Spleen (tissue), 11 donors: ENCODE data around the gene MSH3. TPM values are rescaled to one million over a fixed set of nuclear protein-coding genes. Genes with fewer than 3 reads are reported as not detected.

Experiments
- DNase-seq: peaks from one replicate; pipeline ENCODE4 v3.0.0-alpha.2; 2020
- H3K27ac ChIP-seq, 8 donors: fragments of 200-600 bp; sonication (generic) in 7 of 8; 1 replicate in 4 of 8; 2 replicates in 4 of 8; pipeline versions ENCODE4 v1.5.0 to v1.8.0; 2016 to 2021; ENCODE audit warnings: inconsistent platforms in 4 of 8, mild to moderate bottlenecking in 4 of 8, moderate library complexity in 1 of 8
- H3K27me3 ChIP-seq, 7 donors: fragments of 200-600 bp; sonication (generic) in 6 of 7; replicated peaks in 1 of 7; 1 replicate in 4 of 7; 2 replicates in 3 of 7; pipeline versions ENCODE4 v1.5.0 to v1.8.0; 2016 to 2021; ENCODE audit warnings: inconsistent platforms in 3 of 7, mild to moderate bottlenecking in 1 of 7
- H3K36me3 ChIP-seq, 6 donors: fragments of 200-600 bp; sonication (generic) in 5 of 6; 1 replicate in 4 of 6; 2 replicates in 2 of 6; pipeline versions ENCODE4 v1.5.0 to v1.8.0; 2016 to 2021; ENCODE audit warnings: inconsistent platforms in 2 of 6
- H3K4me1 ChIP-seq, 6 donors: fragments of 200-600 bp; sonication (generic) in 5 of 6; 1 replicate in 3 of 6; 2 replicates in 3 of 6; pipeline versions ENCODE4 v1.5.0 to v1.8.0; 2016 to 2021; ENCODE audit warnings: inconsistent platforms in 3 of 6
- H3K4me3 ChIP-seq, 8 donors: fragments of 200-600 bp; sonication (generic) in 7 of 8; 1 replicate in 4 of 8; 2 replicates in 4 of 8; pipeline versions ENCODE4 v1.5.0 to v1.8.0; 2016 to 2021; ENCODE audit warnings: inconsistent platforms in 4 of 8, mild to moderate bottlenecking in 4 of 8, moderate library complexity in 2 of 8
- H3K9me3 ChIP-seq, 8 donors: fragments of 200-600 bp; sonication (generic) in 7 of 8; 1 replicate in 4 of 8; 2 replicates in 4 of 8; pipeline versions ENCODE4 v1.5.0 to v1.8.0; 2016 to 2021; ENCODE audit warnings: inconsistent platforms in 4 of 8
- CTCF ChIP-seq, 11 experiments: fragments of 200-600 bp in 7 of 11; fragments of 450-650 bp in 4 of 11; sonication (generic) in 4 of 11; IDR thresholded peaks in 8 of 11; conservative IDR thresholded peaks in 3 of 11; 1 replicate in 7 of 11; 2 replicates in 4 of 11; pipeline versions ENCODE4 v1.4.0 to v1.8.0; 2016 to 2021; ENCODE audit warnings: antibody characterized with exemption in 11 of 11, inconsistent platforms in 4 of 11, mild to moderate bottlenecking in 1 of 11
- POLR2A ChIP-seq, 3 donors: fragments of 450-650 bp; IDR thresholded peaks; one replicate each; pipeline ENCODE4 v1.5.1; 2017; ENCODE audit warnings: antibody characterized with exemption in 3 of 3, mild to moderate bottlenecking in 1 of 3
- POLR2AphosphoS5 ChIP-seq, 3 donors: sonication (generic); formaldehyde crosslinking; IDR thresholded peaks; one replicate each; pipeline ENCODE4 v1.5.1; 2017; ENCODE audit warnings: antibody characterized with exemption in 3 of 3
- WGBS, 5 donors: extraction: QIAGEN DNeasy Blood & Tissue Kit in 3 of 5; methylation state at CpG; one replicate each; pipeline versions ENCODE4 v1.1.5 to v1.1.7; 2013 to 2018; 5-methylcytosine and 5-hydroxymethylcytosine counted together
- intact Hi-C: fragments of 100-400 bp; cut with DNase I; formaldehyde crosslinking; loops from one replicate; pipeline ENCODE4 v1.15.0; 2023; ENCODE audit warnings: low total_unique reads
- polyA plus RNA-seq, 3 donors: library from polyadenylated mRNA; stranded (reverse); fragments of 200-250 nt; gene quantifications; one replicate each; pipeline ENCODE4 v1.2.1, GENCODE V29; 2013
- total RNA-seq, 7 donors: library from RNA; depleted of rRNA in 3 of 7; stranded (reverse); fragments of >200 nt in 3 of 7; fragmentation: NEBNext Ultra II Directional in 4 of 7; extraction: Animal tissue kit (Norgen Biotek cat#: 25700) in 4 of 7; gene quantifications; one replicate each; pipeline versions ENCODE4 v1.1.0 to v1.2.1, GENCODE V29; 2016 to 2021
- donor health status: healthy with polysubstance abuse.
- donor health status: DM: no; HTN: no; CAD: no; lungs with moderate emphysema.
- donor health status: DM: no; HTN: no; CAD: no.
- donor health status: Bipolar disorder and iron deficiency.
- donor health status: healthy.
- donor health status: DM: no; HTN: no; CAD: no.
- donor health status: DM: yes; HTN: yes; CAD: no.

The MSH3 gene
- total and polyA plus RNA-seq, 10 donors: 2.3 to 17.0 (median 14.6) TPM

DNA sequence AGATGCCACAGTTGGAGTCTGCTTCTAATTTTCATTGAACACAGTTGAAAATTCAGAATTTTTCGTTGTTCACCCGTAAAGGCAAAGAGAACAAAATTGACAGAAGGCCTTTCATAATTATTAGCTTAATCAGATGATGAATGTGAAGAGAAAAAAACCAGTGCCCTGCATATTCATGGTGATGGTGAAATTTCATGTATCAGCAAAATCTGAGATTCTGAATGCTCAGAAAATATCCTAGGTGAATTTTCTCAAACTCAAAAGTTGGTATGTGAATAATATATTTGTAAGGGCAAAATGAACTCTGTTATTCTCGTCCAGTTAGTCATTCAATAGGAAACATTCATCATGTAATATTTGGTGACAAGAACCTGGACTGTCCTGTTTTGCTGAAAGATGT, 136.2 kb downstream of the MSH3 start:
- no peaks in the 10 kb centered on the region for H3K4me1 ChIP-seq
- H3K4me3 ChIP-seq: no peak overlapping the region
- no peaks in the 10 kb centered on the region for H3K9me3 ChIP-seq
- DNase-seq: no peak
- intact Hi-C loops: no loop called here
- H3K27me3 ChIP-seq: no peaks in the 10 kb centered on the region
- 92 to 97% (median 94%) methylated on average over 3 of the region's 3 CpGs for WGBS, 5 donors
- no peak overlapping the region for H3K27ac ChIP-seq
- no peak for TF ChIP-seq POLR2A (IDR thresholded peaks at IDR 0.05)
- no peak for TF ChIP-seq POLR2AphosphoS5 (IDR thresholded peaks at IDR 0.05)
- no peak for TF ChIP-seq CTCF (IDR thresholded peaks at IDR 0.05 in 8 of 11, conservative IDR thresholded peaks at IDR 0.05 in 3 of 11)
- peaks cover 0 to 88% (median 38%) of the 10 kb centered on the region in 6 donors for H3K36me3 ChIP-seq

DNA sequence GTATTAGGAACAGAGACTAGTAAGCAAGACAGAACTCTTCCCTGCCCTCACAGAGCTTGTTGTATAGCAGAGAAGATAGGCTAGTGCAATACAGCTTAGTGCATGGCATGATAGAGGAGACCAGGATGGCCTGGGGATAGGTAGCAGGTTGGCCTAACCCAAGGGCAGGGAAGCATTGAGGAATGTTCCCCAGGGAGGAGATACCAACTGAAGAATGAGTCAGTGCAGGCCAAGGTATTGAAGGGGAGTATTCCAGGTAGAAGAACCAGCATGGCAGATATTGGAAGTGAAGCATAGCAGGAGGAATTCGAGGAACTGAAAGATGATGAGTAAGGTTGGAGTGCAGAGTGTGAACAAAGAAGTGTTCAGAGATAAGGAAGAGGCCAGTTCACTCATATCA, 138.9 kb downstream of the MSH3 start:
- Histone ChIP-seq H3K36me3 (peaks cover 0 to 100% (median 37%) of the 10 kb centered on the region in 6 donors), H3K27ac (no peak overlapping the region), H3K4me1 (no peaks in the 10 kb centered on the region), H3K27me3 (no peaks in the 10 kb centered on the region), H3K9me3 (no peaks in the 10 kb centered on the region), H3K4me3 (no peak overlapping the region)
- WGBS, 5 donors: 82 to 97% (median 92%) methylated on average over 1 of the region's 1 CpG
- DNase-seq: no peak
- intact Hi-C loops: no loop called here
- TF ChIP-seq CTCF (IDR thresholded peaks at IDR 0.05 in 8 of 11, conservative IDR thresholded peaks at IDR 0.05 in 3 of 11) (no peak), POLR2A (IDR thresholded peaks at IDR 0.05) (no peak), POLR2AphosphoS5 (IDR thresholded peaks at IDR 0.05) (no peak)

DNA sequence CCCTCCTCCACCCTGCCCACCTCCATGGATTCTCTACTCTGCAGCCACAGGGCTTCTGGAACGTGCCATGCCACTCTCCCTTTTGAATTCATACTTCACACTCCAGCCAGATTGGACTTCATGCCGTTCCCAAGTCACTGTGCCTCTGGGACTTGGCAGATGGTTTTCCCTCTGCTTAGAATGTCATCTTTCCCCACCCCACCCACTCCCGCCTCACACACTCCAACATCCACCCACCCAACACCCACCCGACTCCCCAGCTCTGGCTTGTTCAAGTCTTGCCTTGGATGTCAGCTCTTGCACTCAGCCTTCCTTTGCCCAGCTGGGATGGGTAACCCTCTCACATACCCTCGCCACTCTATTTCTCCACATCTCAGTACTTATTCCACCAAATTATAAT, 142.4 kb downstream of the MSH3 start:
- intact Hi-C loops: no loop called here
- Histone ChIP-seq H3K27me3 (no peaks in the 10 kb centered on the region), H3K9me3 (no peaks in the 10 kb centered on the region), H3K27ac (no peak overlapping the region), H3K4me1 (no peaks in the 10 kb centered on the region), H3K36me3 (peaks cover 0 to 97% (median 33%) of the 10 kb centered on the region in 6 donors), H3K4me3 (no peak overlapping the region)
- no peak for TF ChIP-seq POLR2A (IDR thresholded peaks at IDR 0.05)
- no peak for TF ChIP-seq POLR2AphosphoS5 (IDR thresholded peaks at IDR 0.05)
- no peak for TF ChIP-seq CTCF (IDR thresholded peaks at IDR 0.05 in 8 of 11, conservative IDR thresholded peaks at IDR 0.05 in 3 of 11)
- WGBS, 5 donors: 95 to 100% (median 97%) methylated on average over 5 of the region's 5 CpGs
- DNase-seq: no peak

DNA sequence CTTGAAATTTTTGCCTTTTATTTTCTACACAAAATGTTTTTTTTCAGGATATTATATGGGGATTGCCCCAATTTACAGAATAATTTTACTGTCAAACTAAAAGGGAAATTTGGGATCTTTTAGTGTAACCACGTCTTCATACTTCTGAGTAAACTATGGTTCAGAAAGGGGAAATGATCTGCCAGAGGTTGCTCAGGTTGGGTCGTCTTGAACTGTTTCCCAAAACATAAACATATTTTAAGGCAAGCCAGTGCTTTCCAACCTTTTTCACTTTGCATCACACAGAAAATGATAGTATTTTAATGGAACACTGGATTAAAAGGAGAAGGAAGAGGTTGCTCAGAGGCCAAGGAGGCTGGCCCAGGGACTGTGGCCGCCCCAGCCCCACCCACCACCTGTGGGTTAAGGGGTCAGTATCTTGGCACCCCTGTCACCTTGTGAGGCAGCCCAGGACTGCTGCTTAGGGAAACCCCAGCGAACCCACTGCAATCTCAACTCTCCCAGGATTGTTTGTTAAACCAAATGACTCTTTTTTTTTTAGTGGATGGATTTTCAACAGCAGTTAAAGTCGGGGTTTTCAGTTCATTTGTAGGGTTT, 143.1 kb downstream of the MSH3 start:
- Histone ChIP-seq H3K4me3 (no peak overlapping the region), H3K27ac (no peak overlapping the region), H3K4me1 (no peaks in the 10 kb centered on the region), H3K36me3 (peaks cover 0 to 97% (median 29%) of the 10 kb centered on the region in 6 donors), H3K27me3 (no peaks in the 10 kb centered on the region), H3K9me3 (no peaks in the 10 kb centered on the region)
- WGBS, 5 donors: 74 to 82% (median 82%) methylated on average over 5 of the region's 5 CpGs
- no peak for TF ChIP-seq POLR2A (IDR thresholded peaks at IDR 0.05)
- no peak for TF ChIP-seq CTCF (IDR thresholded peaks at IDR 0.05 in 8 of 11, conservative IDR thresholded peaks at IDR 0.05 in 3 of 11)
- TF ChIP-seq POLR2AphosphoS5 (IDR thresholded peaks at IDR 0.05): no peak
- intact Hi-C loops: no loop called here
- DNase-seq: no peak
